Endothelial cell of umbilical vein (primary cell): ENCODE measurements around the gene KLF4. TPM values are rescaled to one million over a fixed set of nuclear protein-coding genes. Genes with fewer than 3 reads are reported as not detected.

Source experiments
- BruUV-seq: library from RNA; stranded (reverse); fragments of 400-500 nt; replicated peaks from 2 replicates; lab custom pipeline; 2021; lab: Mats Ljungman, UMichigan
- CTCF ChIA-PET: fragments of 300-600, 350-600 bp; sonication (Branson Sonifier 250); formaldehyde crosslinking; loops from one replicate; lab custom pipeline; 2021; ENCODE audit warnings: antibody characterized with exemption, inconsistent platforms; lab: Charles Lee
- POLR2A ChIA-PET: fragments of 300-600, 350-600 bp; sonication (Branson Sonifier 250); formaldehyde crosslinking; loops from one replicate; lab custom pipeline; 2021; ENCODE audit warnings: antibody characterized with exemption, inconsistent platforms; lab: Charles Lee
- DNase-seq: peaks from one replicate; pipeline ENCODE4 v3.0.0-alpha.2; 2011; ENCODE audit warnings: low read depth, low spot score
- FAIRE-seq: peaks from 2 replicates; lab custom pipeline; 2011; peaks lifted over from hg19 to GRCh38; lab: Jason Lieb, UNC
- H2AFZ ChIP-seq: 2 replicates; pipeline ENCODE4 v1.6.0; 2012; ENCODE audit warnings: low read depth, low read length, control low read depth, inconsistent platforms
- H3K27ac ChIP-seq: 2 replicates; pipeline ENCODE4 v1.5.1; 2011; ENCODE audit warnings: low read depth, mild to moderate bottlenecking, control low read depth, low read length, moderate library complexity; ENCODE audit not compliant: insufficient read depth
- H3K27me3 ChIP-seq, 2 experiments: 2 replicates each; pipeline versions ENCODE4 v1.6.0 to v1.6.1; 2011; ENCODE audit warnings: low read length in 2 of 2, mixed read lengths in 1 of 2; ENCODE audit not compliant: control insufficient read depth in 2 of 2, insufficient read depth in 2 of 2
- H3K36me3 ChIP-seq, 2 experiments: 2 replicates in 1 of 2; 3 replicates in 1 of 2; pipeline ENCODE4 v1.5.1; 2011; ENCODE audit warnings: low read length in 2 of 2, mild to moderate bottlenecking in 1 of 2, moderate library complexity in 1 of 2; ENCODE audit not compliant: control insufficient read depth in 2 of 2, insufficient read depth in 2 of 2; ENCODE audit errors: extremely low read depth in 1 of 2
- H3K4me1 ChIP-seq: 3 replicates; pipeline ENCODE4 v1.5.1; 2011; ENCODE audit warnings: mild to moderate bottlenecking, low read length; ENCODE audit not compliant: control insufficient read depth, insufficient read depth; ENCODE audit errors: extremely low read depth
- H3K4me2 ChIP-seq: 2 replicates; pipeline ENCODE4 v1.6.1; 2011; ENCODE audit warnings: low read length, control low read depth, mixed read lengths; ENCODE audit not compliant: insufficient read depth
- H3K4me3 ChIP-seq, 3 experiments: fragments of 200-600 bp in 1 of 3; sonication (generic), shearing (Covaris generic) in 1 of 3; replicated peaks in 1 of 3; 2 replicates each; pipeline ENCODE4 v1.5.1; 2011 to 2016; ENCODE audit warnings: control low read depth in 3 of 3, low read length in 3 of 3, mild to moderate bottlenecking in 2 of 3, inconsistent platforms in 1 of 3, low read depth in 1 of 3, moderate library complexity in 1 of 3; ENCODE audit not compliant: insufficient read depth in 1 of 3
- H3K79me2 ChIP-seq: 2 replicates; pipeline ENCODE4 v1.6.0; 2012; ENCODE audit warnings: low read length, inconsistent platforms; ENCODE audit not compliant: control insufficient read depth, insufficient read depth
- H3K9ac ChIP-seq: replicated peaks from 2 replicates; pipeline ENCODE3; 2011; ENCODE audit warnings: low read length, control low read depth; ENCODE audit not compliant: insufficient read depth; ENCODE audit errors: extremely low read depth
- H3K9me1 ChIP-seq: replicated peaks from 3 replicates; pipeline ENCODE4 v1.6.0; 2011; ENCODE audit warnings: mild to moderate bottlenecking, low read length; ENCODE audit not compliant: control insufficient read depth, insufficient read depth; ENCODE audit errors: extremely low read depth
- H3K9me3 ChIP-seq: replicated peaks from 2 replicates; pipeline ENCODE4 v1.5.1; 2012; ENCODE audit warnings: low read length, inconsistent platforms; ENCODE audit not compliant: control insufficient read depth, insufficient read depth
- H4K20me1 ChIP-seq: replicated peaks from 2 replicates; pipeline ENCODE3; 2011; ENCODE audit warnings: mild to moderate bottlenecking, low read length; ENCODE audit not compliant: control insufficient read depth, insufficient read depth; ENCODE audit errors: extremely low read depth
- EZH2 ChIP-seq: IDR thresholded peaks from 2 replicates; pipeline ENCODE4 v1.6.1; 2012; ENCODE audit warnings: borderline replicate concordance, low read depth, mild to moderate bottlenecking, moderate library complexity, low read length, inconsistent platforms; ENCODE audit not compliant: severe bottlenecking
- FOS ChIP-seq: IDR thresholded peaks from 2 replicates; pipeline ENCODE4 v1.6.1; 2011; ENCODE audit warnings: mild to moderate bottlenecking, low read length, moderate library complexity, borderline replicate concordance; ENCODE audit not compliant: insufficient read depth
- GATA2 ChIP-seq: IDR thresholded peaks from 2 replicates; pipeline ENCODE4 v1.7.0; 2011; ENCODE audit warnings: low read depth, mild to moderate bottlenecking, moderate library complexity, mixed read lengths, low read length; ENCODE audit not compliant: insufficient read length, insufficient read depth
- JUN ChIP-seq: IDR thresholded peaks from 2 replicates; pipeline ENCODE4 v1.6.1; 2011; ENCODE audit warnings: borderline replicate concordance, low read depth; ENCODE audit not compliant: insufficient read length, insufficient read depth
- MYC ChIP-seq: IDR thresholded peaks from one replicate; pipeline ENCODE4 v1.6.1; 2011; ENCODE audit warnings: mild to moderate bottlenecking, low read depth, low read length
- POLR2A ChIP-seq: IDR thresholded peaks from 2 replicates; pipeline ENCODE4 v1.6.1; 2012; ENCODE audit warnings: low read depth, mild to moderate bottlenecking, control low read depth, low read length
- POLR2AphosphoS5 ChIP-seq: IDR thresholded peaks from 2 replicates; pipeline ENCODE4 v1.6.1; 2012; ENCODE audit warnings: low read depth, mild to moderate bottlenecking, control low read depth, low read length, moderate library complexity; ENCODE audit not compliant: insufficient read depth
- dilution Hi-C: fragments of 300-500 bp; cut with MboI; formaldehyde crosslinking; loops from one replicate; pipeline ENCODE4 v1.15.0; 2019; ENCODE audit warnings: low sequenced_read_pairs; ENCODE audit not compliant: extremely low pct_ligation_motif_present
- intact Hi-C: fragments of 100-400 bp; cut with micrococcal nuclease; formaldehyde crosslinking; loops from one replicate; pipeline ENCODE4 v1.10.0; 2022
- polyA plus RNA-seq, 4 experiments: library from polyadenylated mRNA; depleted of rRNA in 3 of 4; stranded (reverse) in 3 of 4; unstranded in 1 of 4; fragments of >200 nt; gene quantifications; 2 replicates each; pipeline versions ENCODE4 v1.2.1 to v1.2.3, GENCODE V29; 2011 to 2012; ENCODE audit warnings: missing spikeins in 1 of 4
- total RNA-seq: library from RNA; stranded (reverse); gene quantifications from 2 replicates; pipeline ENCODE4 v1.2.3, GENCODE V29; 2021
- TF ChIP-seq, protein P1 (sequence below), 2 donors: IDR thresholded peaks; 1 replicate in 1 of 2; 2 replicates in 1 of 2; pipeline ENCODE4 v1.5.1; 2011; ENCODE audit warnings: low read length in 2 of 2, mild to moderate bottlenecking in 2 of 2, moderate library complexity in 2 of 2, control low read depth in 1 of 2, inconsistent platforms in 1 of 2, low read depth in 1 of 2; ENCODE audit not compliant: insufficient read depth in 1 of 2; ENCODE audit errors: extremely low read depth in 1 of 2
- TF ChIP-seq, protein P2 (sequence below): IDR thresholded peaks from 2 replicates; pipeline ENCODE4 v1.6.1; 2011; ENCODE audit not compliant: insufficient read depth, insufficient read length

The KLF4 gene
- total and polyA plus RNA-seq, 2 donors (not counting 3 experiments of a cell fraction or from before 2014, with no cell fraction given) = 1.5 to 2.4 TPM

DNA sequence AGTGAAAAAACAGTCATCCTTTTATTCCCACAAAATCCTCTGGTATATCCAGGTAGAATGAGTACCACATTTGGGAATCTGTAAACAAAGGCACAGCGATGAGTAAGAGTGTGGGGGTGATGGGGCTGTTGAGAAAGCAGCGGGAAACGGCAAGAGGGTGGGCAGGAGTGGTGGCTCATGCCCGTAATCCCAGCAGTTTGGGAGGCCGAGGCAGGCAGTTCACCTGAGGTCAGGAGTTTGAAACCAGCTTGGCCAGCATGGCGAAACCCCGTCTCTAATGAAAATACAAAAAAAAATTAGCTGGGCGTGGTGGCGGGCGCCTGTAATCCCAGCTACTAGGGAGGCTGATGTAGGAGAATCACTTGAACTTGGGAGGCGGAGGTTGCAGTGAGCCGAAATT, 43.1 kb downstream of the KLF4 start:
- DNase-seq (no peak), FAIRE-seq (no peak)
- Histone ChIP-seq H3K27me3 (no peaks in the 10 kb centered on the region), H3K9ac (no peak overlapping the region), H3K9me3 (no peaks in the 10 kb centered on the region), H2AFZ (no peak overlapping the region), H3K4me3 (no peak overlapping the region), H3K79me2 (no peaks in the 10 kb centered on the region), H3K4me1 (no peaks in the 10 kb centered on the region), H3K4me2 (no peak overlapping the region), H3K36me3 (no peaks in the 10 kb centered on the region), H3K27ac (no peak overlapping the region), H4K20me1 (no peaks in the 10 kb centered on the region), H3K9me1 (no peaks in the 10 kb centered on the region)
- dilution Hi-C loops (no loop called here), intact Hi-C loops (no loop called here)
- CTCF ChIA-PET = no interaction called here
- POLR2A ChIA-PET = no interaction called here
- TF ChIP-seq, protein P1, sequence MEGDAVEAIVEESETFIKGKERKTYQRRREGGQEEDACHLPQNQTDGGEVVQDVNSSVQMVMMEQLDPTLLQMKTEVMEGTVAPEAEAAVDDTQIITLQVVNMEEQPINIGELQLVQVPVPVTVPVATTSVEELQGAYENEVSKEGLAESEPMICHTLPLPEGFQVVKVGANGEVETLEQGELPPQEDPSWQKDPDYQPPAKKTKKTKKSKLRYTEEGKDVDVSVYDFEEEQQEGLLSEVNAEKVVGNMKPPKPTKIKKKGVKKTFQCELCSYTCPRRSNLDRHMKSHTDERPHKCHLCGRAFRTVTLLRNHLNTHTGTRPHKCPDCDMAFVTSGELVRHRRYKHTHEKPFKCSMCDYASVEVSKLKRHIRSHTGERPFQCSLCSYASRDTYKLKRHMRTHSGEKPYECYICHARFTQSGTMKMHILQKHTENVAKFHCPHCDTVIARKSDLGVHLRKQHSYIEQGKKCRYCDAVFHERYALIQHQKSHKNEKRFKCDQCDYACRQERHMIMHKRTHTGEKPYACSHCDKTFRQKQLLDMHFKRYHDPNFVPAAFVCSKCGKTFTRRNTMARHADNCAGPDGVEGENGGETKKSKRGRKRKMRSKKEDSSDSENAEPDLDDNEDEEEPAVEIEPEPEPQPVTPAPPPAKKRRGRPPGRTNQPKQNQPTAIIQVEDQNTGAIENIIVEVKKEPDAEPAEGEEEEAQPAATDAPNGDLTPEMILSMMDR (IDR thresholded peaks at IDR 0.05; ENCODE audit: extremely low read depth in 1 of 2, insufficient read depth in 1 of 2, low read depth in 1 of 2, low read length in 2 of 2) = no peak
- no peak for TF ChIP-seq POLR2A
- no peak for TF ChIP-seq JUN
- TF ChIP-seq, protein P2, sequence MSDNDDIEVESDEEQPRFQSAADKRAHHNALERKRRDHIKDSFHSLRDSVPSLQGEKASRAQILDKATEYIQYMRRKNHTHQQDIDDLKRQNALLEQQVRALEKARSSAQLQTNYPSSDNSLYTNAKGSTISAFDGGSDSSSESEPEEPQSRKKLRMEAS = no peak
- no peak for TF ChIP-seq EZH2
- no peak for TF ChIP-seq FOS
- no peak for TF ChIP-seq GATA2
- no peak for TF ChIP-seq POLR2AphosphoS5
- no peak for TF ChIP-seq MYC
- no TSS peak for BruUV-seq
